GM12873 (cell line): ENCODE results near the gene LRRC34.

ENCODE experiments used
- TF ChIP-seq, protein P1 (sequence below): IDR thresholded peaks from 2 replicates; pipeline ENCODE4 v1.5.1; 2012; ENCODE audit warnings: low read depth, mild to moderate bottlenecking, moderate library complexity, low read length, control low read depth; ENCODE audit not compliant: insufficient read depth; ENCODE audit errors: missing control alignments

LRRC34 gene

DNA sequence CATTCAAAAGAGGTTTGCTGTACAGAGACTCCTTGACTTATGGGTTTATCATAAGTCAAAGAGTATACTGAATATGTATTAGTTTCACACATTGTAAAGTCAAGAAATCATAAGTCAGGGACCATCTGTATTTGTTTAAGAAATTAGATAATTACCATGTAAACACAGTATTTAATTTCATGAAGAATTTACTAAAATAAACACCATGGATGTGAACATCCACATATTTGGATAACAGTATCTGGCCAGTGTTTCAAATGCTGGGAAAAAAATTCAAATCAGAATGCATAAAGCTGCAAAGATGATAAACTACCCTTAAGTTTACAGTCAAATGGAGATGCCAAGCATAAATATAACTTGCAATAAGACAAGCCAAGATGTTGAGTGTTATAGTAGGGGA, 22.5 kb downstream of the LRRC34 start:
- TF ChIP-seq, protein P1, sequence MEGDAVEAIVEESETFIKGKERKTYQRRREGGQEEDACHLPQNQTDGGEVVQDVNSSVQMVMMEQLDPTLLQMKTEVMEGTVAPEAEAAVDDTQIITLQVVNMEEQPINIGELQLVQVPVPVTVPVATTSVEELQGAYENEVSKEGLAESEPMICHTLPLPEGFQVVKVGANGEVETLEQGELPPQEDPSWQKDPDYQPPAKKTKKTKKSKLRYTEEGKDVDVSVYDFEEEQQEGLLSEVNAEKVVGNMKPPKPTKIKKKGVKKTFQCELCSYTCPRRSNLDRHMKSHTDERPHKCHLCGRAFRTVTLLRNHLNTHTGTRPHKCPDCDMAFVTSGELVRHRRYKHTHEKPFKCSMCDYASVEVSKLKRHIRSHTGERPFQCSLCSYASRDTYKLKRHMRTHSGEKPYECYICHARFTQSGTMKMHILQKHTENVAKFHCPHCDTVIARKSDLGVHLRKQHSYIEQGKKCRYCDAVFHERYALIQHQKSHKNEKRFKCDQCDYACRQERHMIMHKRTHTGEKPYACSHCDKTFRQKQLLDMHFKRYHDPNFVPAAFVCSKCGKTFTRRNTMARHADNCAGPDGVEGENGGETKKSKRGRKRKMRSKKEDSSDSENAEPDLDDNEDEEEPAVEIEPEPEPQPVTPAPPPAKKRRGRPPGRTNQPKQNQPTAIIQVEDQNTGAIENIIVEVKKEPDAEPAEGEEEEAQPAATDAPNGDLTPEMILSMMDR = no peak

DNA sequence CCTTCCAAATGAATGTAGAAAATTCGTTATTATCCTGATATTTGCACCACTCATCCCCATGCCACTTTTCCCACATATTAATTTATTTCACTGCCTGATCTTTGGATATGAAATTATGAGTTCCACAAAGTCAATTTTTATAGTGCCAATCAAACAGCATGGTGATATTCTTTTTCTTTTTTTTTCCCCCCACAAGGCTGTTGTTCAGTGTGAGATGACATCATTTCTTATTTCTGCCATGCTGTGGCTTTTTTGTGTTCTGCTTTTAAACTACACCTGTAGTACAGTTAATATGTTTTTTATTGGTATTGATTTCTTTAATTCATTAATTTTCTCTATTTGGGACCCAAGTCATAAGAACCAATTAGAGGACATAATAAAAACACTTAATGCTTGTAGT, 24.9 kb downstream of the LRRC34 start:
- TF ChIP-seq, protein P1 = no peak

DNA sequence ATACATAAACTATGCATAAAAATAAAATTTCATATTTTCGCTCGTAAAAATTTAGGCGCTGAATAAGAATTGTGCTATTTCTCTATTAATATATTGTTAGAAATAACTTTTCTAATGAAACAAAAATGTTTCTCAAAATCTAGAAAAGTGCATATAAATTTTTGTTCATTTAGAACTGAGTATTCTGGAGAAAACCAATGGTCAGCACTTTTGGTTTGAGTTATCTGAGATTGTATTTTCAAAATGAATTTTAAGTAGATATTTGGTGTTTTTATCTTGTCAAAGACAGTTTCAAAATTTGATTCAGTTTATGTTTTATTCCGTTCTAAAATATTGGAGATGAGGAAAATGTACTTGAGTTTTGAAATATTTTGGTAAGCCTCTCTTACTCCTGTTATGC, 25.6 kb downstream of the LRRC34 start:
- TF ChIP-seq, protein P1 = no peak

DNA sequence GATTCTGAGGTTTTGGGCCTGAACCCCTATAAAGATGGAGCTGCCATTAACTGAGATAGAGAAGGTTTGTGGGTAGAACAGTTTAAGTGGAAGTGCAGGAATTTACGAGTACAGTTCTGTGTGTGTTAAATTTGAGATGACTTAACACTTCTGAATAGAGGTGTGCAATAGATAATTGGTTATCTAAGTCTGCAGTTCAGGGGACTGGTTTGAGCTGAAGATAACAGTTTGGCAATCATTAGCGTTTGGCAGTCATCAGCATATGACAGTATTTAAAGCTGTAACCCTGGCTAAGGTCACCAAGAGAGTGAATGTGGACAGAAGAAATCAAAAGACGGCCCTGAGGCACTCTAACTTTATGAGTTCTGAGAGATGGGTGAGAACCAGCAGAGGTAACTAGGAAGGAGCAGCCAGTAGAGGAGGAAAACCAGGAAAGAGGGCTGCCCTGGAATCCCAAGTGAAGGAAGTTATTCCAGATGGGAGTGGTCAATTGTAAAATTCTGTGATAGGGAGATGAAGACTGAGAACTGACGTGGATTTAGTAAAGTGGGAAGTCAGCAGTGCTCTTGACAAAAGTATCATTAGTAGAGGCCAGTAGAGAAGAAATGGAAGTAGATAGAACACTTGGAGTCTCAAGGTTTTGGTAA, 31.4 kb downstream of the LRRC34 start:
- TF ChIP-seq, protein P1 = no peak

DNA sequence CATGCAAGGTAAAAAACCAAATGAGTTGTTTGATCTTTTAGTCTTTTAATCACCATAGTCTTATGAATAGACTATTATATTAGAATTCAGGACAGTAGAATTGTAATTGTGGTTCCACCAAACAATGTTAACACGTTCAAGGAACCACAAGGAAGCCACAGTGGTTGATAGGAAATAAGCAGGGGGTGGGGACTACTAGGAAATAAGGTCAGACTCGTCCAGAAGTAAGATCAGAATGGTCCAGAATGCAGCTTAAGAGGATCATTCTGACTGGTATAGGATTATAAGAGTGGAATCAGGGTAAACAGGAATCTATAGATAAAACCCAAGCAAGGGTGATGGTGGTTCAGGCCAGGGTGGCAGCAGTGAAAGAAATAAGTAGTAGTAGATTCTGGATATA, 32.0 kb downstream of the LRRC34 start:
- TF ChIP-seq, protein P1 = no peak

DNA sequence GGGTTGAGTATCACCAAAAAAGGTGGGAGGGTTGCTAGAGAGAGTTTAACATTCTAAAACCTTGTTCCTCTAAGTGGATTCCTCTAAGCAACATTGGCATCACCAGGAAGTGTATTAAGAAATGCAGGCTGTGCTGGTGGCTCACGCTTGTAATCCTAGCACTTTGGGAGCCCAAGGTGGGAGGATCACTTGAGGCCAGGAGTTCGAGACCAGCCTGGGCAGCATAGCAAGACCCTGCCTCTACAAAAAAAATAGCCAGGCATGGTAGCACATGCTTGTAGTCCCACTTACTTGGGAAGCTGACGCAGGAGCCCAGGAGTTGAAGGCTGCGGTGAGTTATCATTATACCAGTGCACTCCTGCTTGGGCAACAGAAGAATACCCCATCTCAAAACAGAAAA, 34.9 kb downstream of the LRRC34 start:
- TF ChIP-seq, protein P1 = no peak

DNA sequence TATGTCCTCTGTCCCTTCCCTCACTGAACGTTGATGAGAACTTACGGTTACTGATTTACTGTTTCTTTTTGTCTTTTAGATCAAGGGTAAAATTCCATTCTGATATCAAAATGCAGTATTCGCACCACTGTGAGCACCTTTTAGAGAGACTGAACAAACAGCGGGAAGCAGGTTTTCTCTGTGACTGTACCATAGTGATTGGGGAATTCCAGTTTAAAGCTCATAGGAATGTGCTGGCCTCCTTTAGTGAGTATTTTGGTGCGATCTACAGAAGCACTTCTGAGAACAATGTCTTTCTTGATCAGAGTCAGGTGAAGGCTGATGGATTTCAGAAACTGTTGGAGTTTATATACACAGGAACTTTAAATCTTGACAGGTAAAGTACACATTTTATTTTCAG, 38.5 kb downstream of the LRRC34 start:
- TF ChIP-seq, protein P1 = no peak
